ENCODE results near the gene ZNF425.

Gene ZNF425

GRCh38 chr7:149071182-149071635 is 54.9 kb downstream of the ZNF425 start:
- Histone ChIP-seq H4K20me1 (ENCODE audit: insufficient read depth, low read length) (peaks cover 4% of the 10 kb centered on the region; the same call in 1 of the 2 replicates), H3K9me3 (ENCODE audit: insufficient read depth, low read length, severe bottlenecking) (no peaks in the 10 kb centered on the region), H3K4me2 (ENCODE audit: insufficient read depth, low read length) (no peak overlapping the region), H3K9ac (ENCODE audit: low read depth, low read length) (no peak overlapping the region), H3K4me1 (ENCODE audit: insufficient read depth, low read length) (no peaks in the 10 kb centered on the region), H3K79me2 (ENCODE audit: insufficient read depth, low read length) (0 out of 2 replicates have a peak, but pooled peaks cover 4% of the 10 kb centered on the region), H3K27ac (ENCODE audit: low read length) (no peak overlapping the region), H3K36me3 (ENCODE audit: insufficient read depth, low read length) (peaks cover 54% of the 10 kb centered on the region), H3K4me3 (ENCODE audit: low read depth in 1 of 2, low read length in 2 of 2) (no peak overlapping the region), H2AFZ (ENCODE audit: low read depth, low read length) (no peak overlapping the region), H3K27me3 (ENCODE audit: insufficient read depth, low read length, poor library complexity) (no peaks in the 10 kb centered on the region)
- no peak for TF ChIP-seq EZH2 (IDR thresholded peaks at IDR 0.05; ENCODE audit: borderline replicate concordance, low read depth, low read length, severe bottlenecking)
- TF ChIP-seq, protein P1, sequence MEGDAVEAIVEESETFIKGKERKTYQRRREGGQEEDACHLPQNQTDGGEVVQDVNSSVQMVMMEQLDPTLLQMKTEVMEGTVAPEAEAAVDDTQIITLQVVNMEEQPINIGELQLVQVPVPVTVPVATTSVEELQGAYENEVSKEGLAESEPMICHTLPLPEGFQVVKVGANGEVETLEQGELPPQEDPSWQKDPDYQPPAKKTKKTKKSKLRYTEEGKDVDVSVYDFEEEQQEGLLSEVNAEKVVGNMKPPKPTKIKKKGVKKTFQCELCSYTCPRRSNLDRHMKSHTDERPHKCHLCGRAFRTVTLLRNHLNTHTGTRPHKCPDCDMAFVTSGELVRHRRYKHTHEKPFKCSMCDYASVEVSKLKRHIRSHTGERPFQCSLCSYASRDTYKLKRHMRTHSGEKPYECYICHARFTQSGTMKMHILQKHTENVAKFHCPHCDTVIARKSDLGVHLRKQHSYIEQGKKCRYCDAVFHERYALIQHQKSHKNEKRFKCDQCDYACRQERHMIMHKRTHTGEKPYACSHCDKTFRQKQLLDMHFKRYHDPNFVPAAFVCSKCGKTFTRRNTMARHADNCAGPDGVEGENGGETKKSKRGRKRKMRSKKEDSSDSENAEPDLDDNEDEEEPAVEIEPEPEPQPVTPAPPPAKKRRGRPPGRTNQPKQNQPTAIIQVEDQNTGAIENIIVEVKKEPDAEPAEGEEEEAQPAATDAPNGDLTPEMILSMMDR (IDR thresholded peaks at IDR 0.05; ENCODE audit: borderline replicate concordance, extremely low read depth, low read length, poor library complexity, severe bottlenecking): no peak
- DNase-seq: no peak
- ATAC-seq (ENCODE audit: insufficient read depth, low read depth): no peak

GRCh38 chr7:149070372-149071125 is 55.6 kb downstream of the ZNF425 start:
- Histone ChIP-seq H4K20me1 (ENCODE audit: insufficient read depth, low read length) (peaks cover 4% of the 10 kb centered on the region; the same call in 1 of the 2 replicates), H3K4me2 (ENCODE audit: insufficient read depth, low read length) (no peak overlapping the region), H3K9ac (ENCODE audit: low read depth, low read length) (no peak overlapping the region), H3K4me1 (ENCODE audit: insufficient read depth, low read length) (peaks cover 3% of the 10 kb centered on the region), H3K4me3 (ENCODE audit: low read depth in 1 of 2, low read length in 2 of 2) (no peak overlapping the region), H3K27me3 (ENCODE audit: insufficient read depth, low read length, poor library complexity) (no peaks in the 10 kb centered on the region), H2AFZ (ENCODE audit: low read depth, low read length) (no peak overlapping the region), H3K79me2 (ENCODE audit: insufficient read depth, low read length) (0 out of 2 replicates have a peak, but pooled peaks cover 4% of the 10 kb centered on the region), H3K36me3 (ENCODE audit: insufficient read depth, low read length) (peaks cover 54% of the 10 kb centered on the region), H3K9me3 (ENCODE audit: insufficient read depth, low read length, severe bottlenecking) (no peaks in the 10 kb centered on the region), H3K27ac (ENCODE audit: low read length) (no peak overlapping the region)
- ATAC-seq (ENCODE audit: insufficient read depth, low read depth) (no peak), DNase-seq (no peak)
- no peak for TF ChIP-seq EZH2 (IDR thresholded peaks at IDR 0.05; ENCODE audit: borderline replicate concordance, low read depth, low read length, severe bottlenecking)
- TF ChIP-seq, protein P1 (IDR thresholded peaks at IDR 0.05; ENCODE audit: borderline replicate concordance, extremely low read depth, low read length, poor library complexity, severe bottlenecking): no peak

DNA sequence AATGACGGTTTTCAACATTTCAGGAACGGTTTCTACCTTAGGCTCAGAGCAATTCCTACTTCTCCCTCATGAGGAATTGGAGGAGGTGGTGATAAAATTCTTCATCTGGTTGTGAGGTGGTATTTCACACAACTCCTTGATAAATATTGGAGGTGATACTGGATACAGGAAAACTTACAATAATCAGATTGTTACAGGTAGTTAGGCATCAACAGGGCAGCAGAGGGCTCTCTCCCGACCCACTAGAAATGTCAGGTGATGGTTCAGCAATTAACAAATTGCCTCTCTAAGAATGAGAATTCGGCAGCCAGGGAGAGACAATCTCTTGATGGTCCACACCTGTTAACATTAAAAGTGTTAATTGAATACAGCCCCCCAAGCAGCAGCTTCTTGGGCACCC is 58.3 kb downstream of the ZNF425 start:
- Histone ChIP-seq H3K79me2 (ENCODE audit: insufficient read depth, low read length) (peaks cover 4% of the 10 kb centered on the region; the same call in 1 of the 2 replicates), H3K36me3 (ENCODE audit: insufficient read depth, low read length) (peaks cover 41% of the 10 kb centered on the region), H3K9ac (ENCODE audit: low read depth, low read length) (no peak overlapping the region), H3K9me3 (ENCODE audit: insufficient read depth, low read length, severe bottlenecking) (no peaks in the 10 kb centered on the region), H3K27ac (ENCODE audit: low read length) (no peak overlapping the region), H4K20me1 (ENCODE audit: insufficient read depth, low read length) (peaks cover 4% of the 10 kb centered on the region; the same call in 1 of the 2 replicates), H3K4me2 (ENCODE audit: insufficient read depth, low read length) (no peak overlapping the region), H3K4me3 (ENCODE audit: low read depth in 1 of 2, low read length in 2 of 2) (no peak overlapping the region), H3K4me1 (ENCODE audit: insufficient read depth, low read length) (peaks cover 9% of the 10 kb centered on the region), H2AFZ (ENCODE audit: low read depth, low read length) (no peak overlapping the region), H3K27me3 (ENCODE audit: insufficient read depth, low read length, poor library complexity) (no peaks in the 10 kb centered on the region)
- TF ChIP-seq EZH2 (IDR thresholded peaks at IDR 0.05; ENCODE audit: borderline replicate concordance, low read depth, low read length, severe bottlenecking): no peak
- TF ChIP-seq, protein P1 (IDR thresholded peaks at IDR 0.05; ENCODE audit: borderline replicate concordance, extremely low read depth, low read length, poor library complexity, severe bottlenecking): peak; percentile 32
- DNase-seq (no peak), ATAC-seq (ENCODE audit: insufficient read depth, low read depth) (no peak)

Data from DND-41 (cell line).